HEK293 (cell line): ENCODE measurements around the gene KLF7.

Experiments used
- CTCF ChIA-PET: fragments of 350-600 bp; formaldehyde crosslinking; extraction: SDS; loops from one replicate; lab custom pipeline; 2021; ENCODE audit warnings: antibody characterized with exemption; lab: Yijun Ruan, JAX
- POLR2A ChIA-PET: fragments of 300-600 bp; formaldehyde crosslinking; extraction: SDS; loops from one replicate; lab custom pipeline; 2020; ENCODE audit warnings: antibody characterized with exemption, inconsistent platforms; lab: Yijun Ruan, JAX
- H3K27ac ChIP-seq: fragments of 200-500 bp; sonication (Bioruptor generic); 2 replicates; pipeline ENCODE4 v1.5.1; 2014; ENCODE audit warnings: low read depth, low read length, control low read depth, inconsistent platforms; ENCODE audit errors: extremely low read depth
- H3K36me3 ChIP-seq, 2 experiments: fragments of 200-500 bp in 1 of 2; sonication (Bioruptor generic) in 1 of 2; 1 replicate in 1 of 2; 2 replicates in 1 of 2; pipeline ENCODE4 v1.5.1; 2014 to 2017; ENCODE audit warnings: inconsistent platforms in 2 of 2, low read length in 2 of 2; ENCODE audit not compliant: control insufficient read depth in 2 of 2, insufficient read depth in 1 of 2
- H3K4me1 ChIP-seq: fragments of 200-500 bp; sonication (Bioruptor generic); 2 replicates; pipeline ENCODE4 v1.5.1; 2014; ENCODE audit warnings: mild to moderate bottlenecking, low read length, inconsistent platforms; ENCODE audit not compliant: control insufficient read depth, insufficient read depth
- H3K4me3 ChIP-seq: 2 replicates; pipeline ENCODE4 v1.5.1; 2011; ENCODE audit warnings: low read depth, mild to moderate bottlenecking, control low read depth, low read length, moderate library complexity
- H3K9me3 ChIP-seq: fragments of 200-500 bp; sonication (Bioruptor generic); 2 replicates; pipeline ENCODE4 v1.5.1; 2014; ENCODE audit warnings: low read depth, low read length, inconsistent platforms; ENCODE audit not compliant: control insufficient read depth, insufficient read depth
- BCL6B ChIP-seq: fragments of 450-650 bp; formaldehyde crosslinking; IDR thresholded peaks from 2 replicates; pipeline ENCODE4 v1.5.1; 2017; ENCODE audit warnings: missing biosample characterization, missing genetic modification characterization
- EGR2 ChIP-seq: fragments of 450-650 bp; formaldehyde crosslinking; IDR thresholded peaks from 2 replicates; pipeline ENCODE4 v1.5.1; 2016; ENCODE audit warnings: low read depth, missing biosample characterization, missing genetic modification characterization
- HIC1 ChIP-seq: fragments of 450-650 bp; formaldehyde crosslinking; IDR thresholded peaks from 2 replicates; pipeline ENCODE4 v1.5.1; 2016; ENCODE audit warnings: missing biosample characterization, missing genetic modification characterization
- MYNN ChIP-seq: fragments of 450-650 bp; formaldehyde crosslinking; IDR thresholded peaks from 2 replicates; pipeline ENCODE4 v1.5.1; 2016; ENCODE audit warnings: missing biosample characterization, missing genetic modification characterization, borderline replicate concordance
- ZBTB10 ChIP-seq: fragments of 450-650 bp; formaldehyde crosslinking; IDR thresholded peaks from 2 replicates; pipeline ENCODE4 v1.5.1; 2016; ENCODE audit warnings: missing biosample characterization, missing genetic modification characterization
- ZBTB49 ChIP-seq: fragments of 450-650 bp; formaldehyde crosslinking; IDR thresholded peaks from 2 replicates; pipeline ENCODE4 v1.5.1; 2016; ENCODE audit warnings: missing biosample characterization, missing genetic modification characterization, low read depth
- ZBTB6 ChIP-seq: fragments of 450-650 bp; formaldehyde crosslinking; IDR thresholded peaks from 2 replicates; pipeline ENCODE4 v1.5.1; 2017; ENCODE audit warnings: missing biosample characterization, missing genetic modification characterization
- ZBTB7A ChIP-seq: fragments of 450-650 bp; formaldehyde crosslinking; IDR thresholded peaks from 2 replicates; pipeline ENCODE4 v1.5.1; 2016; ENCODE audit warnings: low read depth, missing biosample characterization, missing genetic modification characterization
- ZFP37 ChIP-seq: fragments of 450-650 bp; formaldehyde crosslinking; IDR thresholded peaks from 2 replicates; pipeline ENCODE4 v1.5.1; 2016; ENCODE audit warnings: missing biosample characterization, missing genetic modification characterization
- ZNF174 ChIP-seq: fragments of 450-650 bp; formaldehyde crosslinking; IDR thresholded peaks from 2 replicates; pipeline ENCODE4 v1.5.0; 2017; ENCODE audit warnings: missing biosample characterization, mild to moderate bottlenecking, missing genetic modification characterization
- ZNF274 ChIP-seq, 2 experiments: fragments of 200-500 bp in 1 of 2; fragments of 450-650 bp in 1 of 2; sonication (Bioruptor generic) in 1 of 2; formaldehyde crosslinking in 1 of 2; IDR thresholded peaks; 2 replicates each; pipeline versions ENCODE4 v1.5.1 to v1.6.1; 2014 to 2016; ENCODE audit warnings: borderline replicate concordance in 1 of 2, inconsistent platforms in 1 of 2, low read length in 1 of 2, missing biosample characterization in 1 of 2, missing genetic modification characterization in 1 of 2
- ZNF302 ChIP-seq: fragments of 450-650 bp; formaldehyde crosslinking; IDR thresholded peaks from 2 replicates; pipeline ENCODE4 v1.5.1; 2016; ENCODE audit warnings: missing biosample characterization, missing genetic modification characterization, low read depth
- ZNF354C ChIP-seq: fragments of 450-650 bp; formaldehyde crosslinking; IDR thresholded peaks from 2 replicates; pipeline ENCODE4 v1.5.1; 2016; ENCODE audit warnings: missing biosample characterization, missing genetic modification characterization, low read depth, borderline replicate concordance
- ZNF423 ChIP-seq: fragments of 450-650 bp; formaldehyde crosslinking; IDR thresholded peaks from 2 replicates; pipeline ENCODE4 v1.5.1; 2016; ENCODE audit warnings: missing biosample characterization, missing genetic modification characterization
- ZNF626 ChIP-seq: fragments of 450-650 bp; sonication (Bioruptor Pico); formaldehyde crosslinking; IDR thresholded peaks from 2 replicates; pipeline ENCODE4 v1.5.1; 2018; ENCODE audit warnings: missing biosample characterization, missing genetic modification characterization, inconsistent platforms
- ZNF645 ChIP-seq: fragments of 450-650 bp; formaldehyde crosslinking; IDR thresholded peaks from 2 replicates; pipeline ENCODE4; 2016; ENCODE audit warnings: missing biosample characterization, missing genetic modification characterization
- ZNF747 ChIP-seq: fragments of 450-650 bp; formaldehyde crosslinking; IDR thresholded peaks from 2 replicates; pipeline ENCODE4 v1.5.1; 2016; ENCODE audit warnings: missing biosample characterization, missing genetic modification characterization
- ZSCAN18 ChIP-seq: fragments of 450-650 bp; formaldehyde crosslinking; IDR thresholded peaks from 2 replicates; pipeline ENCODE4 v1.5.1; 2016; ENCODE audit warnings: missing biosample characterization, missing genetic modification characterization
- ZSCAN5A ChIP-seq: fragments of 450-650 bp; formaldehyde crosslinking; IDR thresholded peaks from 2 replicates; pipeline ENCODE4 v1.5.1; 2016; ENCODE audit warnings: missing biosample characterization, missing genetic modification characterization

Gene KLF7

GRCh38 chr2:207180741-207181140 lies 15.0 kb upstream of the KLF7 start:
- Histone ChIP-seq H3K36me3 (no peaks in the 10 kb centered on the region), H3K27ac (no peak overlapping the region), H3K4me3 (no peak overlapping the region), H3K9me3 (no peaks in the 10 kb centered on the region), H3K4me1 (0 out of 2 replicates have a peak, but pooled peaks cover 2% of the 10 kb centered on the region)
- CTCF ChIA-PET, result no interaction called here
- POLR2A ChIA-PET, result no interaction called here
- TF ChIP-seq HIC1 (tag by site-specific recombination) (no peak), MYNN (tag by site-specific recombination) (no peak), ZBTB7A (tag by site-specific recombination) (no peak), ZNF274 (IDR thresholded peaks at IDR 0.05; ENCODE audit: low read length) (no peak), ZNF274 (tag by site-specific recombination; IDR thresholded peaks at IDR 0.05; ENCODE audit: borderline replicate concordance) (no peak), BCL6B (tag by site-specific recombination) (no peak), ZBTB10 (no peak), ZNF174 (tag by site-specific recombination) (no peak), ZNF747 (tag by site-specific recombination) (no peak), ZNF354C (no peak), EGR2 (tag by site-specific recombination) (no peak), ZSCAN5A (tag by site-specific recombination) (no peak), ZNF645 (no peak), ZNF423 (no peak), ZSCAN18 (no peak), ZBTB6 (no peak), ZNF302 (tag by site-specific recombination) (no peak), ZFP37 (no peak), ZNF626 (tag by site-specific recombination) (no peak), ZBTB49 (tag by site-specific recombination) (no peak)
